Measurements from ENCODE around the gene SLC25A18.
"Not testable (repeated sequence)": the region's sequence is repeated elsewhere in the genome, so short reads cannot be mapped to it uniquely, and the experiment has no call there.

SLC25A18 gene

GRCh38 chr22:17603668-17604067 is 40.4 kb downstream of the SLC25A18 start:
- DNase-seq (ENCODE audit: low read depth in 4 of 4, low spot score in 1 of 4): no peak

- no peak for DNase-seq (ENCODE audit: low read depth in 4 of 4, low spot score in 1 of 4)
These were observed 43.2 kb downstream of the SLC25A18 start for GRCh38 chr22:17606496-17606895.

GRCh38 chr22:17607891-17608521 is 44.7 kb downstream of the SLC25A18 start:
- DNase-seq (ENCODE audit: low read depth in 4 of 4, low spot score in 1 of 4): no peak

- DNase-seq (ENCODE audit: low read depth in 4 of 4, low spot score in 1 of 4): no peak
These were observed 48.8 kb downstream of the SLC25A18 start for GRCh38 chr22:17612057-17612456.

- DNase-seq (ENCODE audit: low read depth in 4 of 4, low spot score in 1 of 4): no peak
These were observed 50.0 kb downstream of the SLC25A18 start for GRCh38 chr22:17613280-17613679.

- no peak for DNase-seq (ENCODE audit: low read depth in 4 of 4, low spot score in 1 of 4)
These were observed 64.7 kb downstream of the SLC25A18 start for GRCh38 chr22:17627961-17628405.

- peak; percentile 77 to 90 (median 86) for DNase-seq (ENCODE audit: low read depth in 4 of 4, low spot score in 1 of 4)
These were observed 65.3 kb downstream of the SLC25A18 start, which contains the start of gene ATP6V1E1 for GRCh38 chr22:17628406-17629172. TSS of gene ATP6V1E1 (minus strand) at chr22:17628749. CDS start at chr22:17628635, 114 bp downstream.

GRCh38 chr22:17629173-17629489 is 65.8 kb downstream of the SLC25A18 start:
- DNase-seq (ENCODE audit: low read depth in 4 of 4, low spot score in 1 of 4): no peak

GRCh38 chr22:17629641-17630040 is 66.3 kb downstream of the SLC25A18 start:
- DNase-seq (ENCODE audit: low read depth in 4 of 4, low spot score in 1 of 4): no peak

GRCh38 chr22:17631076-17631565 is 67.8 kb downstream of the SLC25A18 start:
- no peak for DNase-seq (ENCODE audit: low read depth in 4 of 4, low spot score in 1 of 4)

GRCh38 chr22:17633217-17633997 is 70.1 kb downstream of the SLC25A18 start:
- no peak for DNase-seq (ENCODE audit: low read depth in 4 of 4, low spot score in 1 of 4)

- no peak for DNase-seq (ENCODE audit: low read depth in 4 of 4, low spot score in 1 of 4)
These were observed 70.7 kb downstream of the SLC25A18 start for GRCh38 chr22:17633998-17634323.

- DNase-seq (ENCODE audit: low read depth in 4 of 4, low spot score in 1 of 4): no peak
These were observed 71.4 kb downstream of the SLC25A18 start for GRCh38 chr22:17634696-17635095.

GRCh38 chr22:17636850-17637249 is 73.6 kb downstream of the SLC25A18 start:
- not testable (repeated sequence) for DNase-seq (ENCODE audit: low read depth in 4 of 4, low spot score in 1 of 4)

GRCh38 chr22:17637490-17638181 is 74.3 kb downstream of the SLC25A18 start:
- DNase-seq (ENCODE audit: low read depth in 4 of 4, low spot score in 1 of 4): no peak

- peak in 1 of 4 experiments; percentile 4 for DNase-seq (ENCODE audit: low read depth in 4 of 4, low spot score in 1 of 4)
These were observed 74.8 kb downstream of the SLC25A18 start for GRCh38 chr22:17638182-17638431.

GRCh38 chr22:17638432-17639246 is 75.3 kb downstream of the SLC25A18 start, which contains the start of gene BCL2L13:
TSS of gene BCL2L13 (plus strand) at chr22:17638757. CDS start at chr22:17655712, 16,955 bp downstream.
- DNase-seq (ENCODE audit: low read depth in 4 of 4, low spot score in 1 of 4): peak; percentile 71 to 87 (median 79)

GRCh38 chr22:17639247-17639741 is 76.0 kb downstream of the SLC25A18 start:
- DNase-seq (ENCODE audit: low read depth in 4 of 4, low spot score in 1 of 4): no peak

Measured in stimulated activated CD4-positive, alpha-beta T cell treated with anti-CD3 and anti-CD28 coated beads, Interleukin-1b, Interleukin-23, amount 100 ng/mL, for 24 hours (primary cell).